HCT116 (cell line): ENCODE data around the gene CCDC14. TPM values are rescaled to one million over a fixed set of nuclear protein-coding genes. Genes with fewer than 3 reads are reported as not detected.

ENCODE experiments used
- ATAC-seq: fragments of 200-7000 bp; cut with Tn5 transposase; 2 replicates; pipeline ENCODE4 v1.9.1; 2020; ENCODE audit warnings: mild to moderate bottlenecking, moderate library complexity
- BruUV-seq: library from RNA; stranded (reverse); fragments of 400-500 nt; replicated peaks from 2 replicates; lab custom pipeline; 2021; lab: Mats Ljungman, UMichigan
- CTCF ChIA-PET: fragments of 300-600 bp; sonication (Branson Sonifier 250); formaldehyde crosslinking; loops from one replicate; lab custom pipeline; 2021; ENCODE audit warnings: antibody characterized with exemption; lab: Charles Lee
- POLR2A ChIA-PET: fragments of 300-600, 350-600 bp; sonication (Branson Sonifier 250); formaldehyde crosslinking; loops from one replicate; lab custom pipeline; 2021; ENCODE audit warnings: antibody characterized with exemption; lab: Charles Lee
- RAD21 ChIA-PET, 2 experiments: fragments of 300-600 bp; sonication (Branson Sonifier 250); formaldehyde crosslinking; loops; one replicate each; lab custom pipeline; 2023; ENCODE audit warnings: low total read pairs in 2 of 2; ENCODE audit not compliant: uncharacterized antibody in 2 of 2, unreplicated experiment in 2 of 2, low non-redundant PET in 1 of 2; lab: Charles Lee
- DNase-seq: peaks from one replicate; pipeline ENCODE4 v3.0.0-alpha.2; 2010; ENCODE audit warnings: low read depth, low spot score
- H2AFZ ChIP-seq: fragments of 200-600 bp; shearing (Covaris generic), sonication (generic); 2 replicates; pipeline ENCODE4 v1.6.1; 2017; ENCODE audit warnings: low read depth, mixed run types, mixed read lengths, antibody characterized with exemption, low read length; ENCODE audit not compliant: poor library complexity, severe bottlenecking
- H3K27ac ChIP-seq: 2 replicates; pipeline ENCODE4 v1.5.1; 2012; ENCODE audit warnings: low read depth, low read length
- H3K27me3 ChIP-seq: fragments of 200-600 bp; sonication (generic); 2 replicates; pipeline ENCODE4 v1.6.1; 2016; ENCODE audit warnings: mixed run types, low read length, mixed read lengths; ENCODE audit not compliant: insufficient read depth
- H3K36me3 ChIP-seq, 2 experiments: fragments of 200-500 bp in 1 of 2; fragments of 200-600 bp in 1 of 2; sonication (Bioruptor generic) in 1 of 2; sonication (generic) in 1 of 2; 2 replicates each; pipeline versions ENCODE4 v1.5.1 to v1.6.1; 2014 to 2016; ENCODE audit warnings: low read length in 2 of 2, inconsistent platforms in 1 of 2, mixed read lengths in 1 of 2, mixed run types in 1 of 2; ENCODE audit not compliant: insufficient read depth in 2 of 2, control insufficient read depth in 1 of 2
- H3K4me1 ChIP-seq, 2 experiments: fragments of 200-600 bp in 1 of 2; sonication (generic) in 1 of 2; 2 replicates each; pipeline versions ENCODE4 v1.5.1 to v1.6.1; 2012 to 2017; ENCODE audit warnings: low read length in 2 of 2, inconsistent platforms in 1 of 2, mild to moderate bottlenecking in 1 of 2, mixed read lengths in 1 of 2, mixed run types in 1 of 2, moderate library complexity in 1 of 2; ENCODE audit not compliant: insufficient read depth in 2 of 2, control insufficient read depth in 1 of 2
- H3K4me2 ChIP-seq: fragments of 200-600 bp; sonication (generic); 2 replicates; pipeline ENCODE4 v1.6.1; 2017; ENCODE audit warnings: mixed run types, low read length, mixed read lengths
- H3K4me3 ChIP-seq, 2 experiments: fragments of 200-600 bp in 1 of 2; sonication (generic) in 1 of 2; replicated peaks in 1 of 2; 2 replicates each; pipeline ENCODE4 v1.5.1; 2011 to 2016; ENCODE audit warnings: low read length in 2 of 2, control low read depth in 1 of 2, low read depth in 1 of 2, mild to moderate bottlenecking in 1 of 2, mixed read lengths in 1 of 2, mixed run types in 1 of 2
- H3K79me2 ChIP-seq: fragments of 200-600 bp; sonication (generic); 2 replicates; pipeline ENCODE4 v1.6.1; 2017; ENCODE audit warnings: mild to moderate bottlenecking, mixed run types, low read length, moderate library complexity, mixed read lengths; ENCODE audit not compliant: insufficient read depth
- H3K9ac ChIP-seq: fragments of 200-600 bp; sonication (generic); 2 replicates; pipeline ENCODE4 v1.6.1; 2016; ENCODE audit warnings: low read length, mixed read lengths
- H3K9me2 ChIP-seq: fragments of 200-600 bp; sonication (generic), shearing (Covaris generic); 2 replicates; pipeline ENCODE4 v1.6.1; 2017; ENCODE audit warnings: mixed run types, mild to moderate bottlenecking, moderate library complexity; ENCODE audit not compliant: insufficient read depth
- H3K9me3 ChIP-seq, 2 experiments: fragments of 200-500 bp in 1 of 2; fragments of 200-600 bp in 1 of 2; sonication (Bioruptor generic) in 1 of 2; sonication (generic) in 1 of 2; 2 replicates each; pipeline ENCODE4 v1.6.1; 2014 to 2017; ENCODE audit warnings: low read length in 2 of 2, mixed read lengths in 2 of 2, inconsistent platforms in 1 of 2, low read depth in 1 of 2, mild to moderate bottlenecking in 1 of 2, mixed run types in 1 of 2, moderate library complexity in 1 of 2; ENCODE audit not compliant: control insufficient read depth in 1 of 2, insufficient read depth in 1 of 2
- H4K20me1 ChIP-seq: fragments of 200-600 bp; sonication (generic), shearing (Covaris generic); 2 replicates; pipeline ENCODE4 v1.6.1; 2017; ENCODE audit warnings: mixed run types, mild to moderate bottlenecking, moderate library complexity; ENCODE audit not compliant: insufficient read depth
- RAD21 ChIP-seq: IDR thresholded peaks from 2 replicates; pipeline ENCODE4 v1.6.1; 2012; ENCODE audit warnings: low read depth, mild to moderate bottlenecking
- SP1 ChIP-seq: IDR thresholded peaks from 2 replicates; pipeline ENCODE4 v1.6.1; 2012; ENCODE audit warnings: low read depth
- ZFX ChIP-seq: fragments of 450-650 bp; IDR thresholded peaks from 2 replicates; pipeline ENCODE4 v1.6.1; 2017
- intact Hi-C: fragments of 100-400 bp; cut with micrococcal nuclease; formaldehyde crosslinking; loops from 2 replicates; pipeline ENCODE4 v1.10.0; 2022
- total RNA-seq: library from RNA; stranded (reverse); gene quantifications from one replicate; pipeline ENCODE4 v1.2.1, GENCODE V29; 2021; ENCODE audit not compliant: unreplicated experiment
- TF ChIP-seq, protein P1 (sequence below): IDR thresholded peaks from 2 replicates; pipeline ENCODE4 v1.6.1; 2012; ENCODE audit warnings: low read depth
- TF ChIP-seq, protein P2 (sequence below), 3 experiments: fragments of 200-600 bp in 1 of 3; sonication (generic) in 1 of 3; IDR thresholded peaks in 2 of 3; conservative IDR thresholded peaks in 1 of 3; 2 replicates each; pipeline ENCODE4 v1.5.1; 2012 to 2017; ENCODE audit warnings: low read depth in 2 of 3, low read length in 2 of 3, antibody characterized with exemption in 1 of 3, borderline replicate concordance in 1 of 3, control low read depth in 1 of 3, mild to moderate bottlenecking in 1 of 3, mixed read lengths in 1 of 3, mixed run types in 1 of 3, moderate library complexity in 1 of 3; ENCODE audit not compliant: insufficient read depth in 1 of 3

Gene CCDC14
- total RNA-seq, 1 experiment from 2014 or later, result 54.5 TPM

DNA sequence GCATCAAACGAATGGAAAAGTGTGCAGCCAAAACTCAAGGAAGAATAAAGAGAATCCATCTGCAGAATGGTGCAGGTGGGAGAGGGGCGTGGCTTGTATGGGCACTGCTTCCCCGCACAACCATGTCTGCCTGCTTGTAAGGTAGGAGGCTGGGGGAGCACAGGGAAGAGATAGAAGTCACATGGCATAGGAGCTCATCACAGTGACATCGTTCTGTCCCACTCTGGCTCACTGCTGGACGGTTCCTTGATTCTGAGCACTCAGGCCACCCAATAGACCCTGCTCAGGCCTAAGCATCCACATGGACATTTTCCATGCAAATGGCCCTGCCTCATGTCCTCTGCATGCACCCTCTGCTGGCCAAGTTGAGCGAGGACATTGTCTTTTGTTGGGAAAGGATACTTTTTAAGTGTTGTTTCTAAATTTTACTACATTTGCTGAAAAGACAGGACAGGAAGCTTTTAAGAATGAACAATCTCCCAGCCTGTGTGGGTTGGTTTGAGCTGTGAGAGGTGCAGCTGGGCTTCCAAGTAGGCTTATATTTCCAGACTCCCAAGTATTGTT is 79.9 kb downstream of the CCDC14 start:
- H3K36me3 ChIP-seq, result no peaks in the 10 kb centered on the region
- no peak overlapping the region for H3K4me2 ChIP-seq
- peak; percentile 39 for TF ChIP-seq RAD21
- TF ChIP-seq, protein P1, sequence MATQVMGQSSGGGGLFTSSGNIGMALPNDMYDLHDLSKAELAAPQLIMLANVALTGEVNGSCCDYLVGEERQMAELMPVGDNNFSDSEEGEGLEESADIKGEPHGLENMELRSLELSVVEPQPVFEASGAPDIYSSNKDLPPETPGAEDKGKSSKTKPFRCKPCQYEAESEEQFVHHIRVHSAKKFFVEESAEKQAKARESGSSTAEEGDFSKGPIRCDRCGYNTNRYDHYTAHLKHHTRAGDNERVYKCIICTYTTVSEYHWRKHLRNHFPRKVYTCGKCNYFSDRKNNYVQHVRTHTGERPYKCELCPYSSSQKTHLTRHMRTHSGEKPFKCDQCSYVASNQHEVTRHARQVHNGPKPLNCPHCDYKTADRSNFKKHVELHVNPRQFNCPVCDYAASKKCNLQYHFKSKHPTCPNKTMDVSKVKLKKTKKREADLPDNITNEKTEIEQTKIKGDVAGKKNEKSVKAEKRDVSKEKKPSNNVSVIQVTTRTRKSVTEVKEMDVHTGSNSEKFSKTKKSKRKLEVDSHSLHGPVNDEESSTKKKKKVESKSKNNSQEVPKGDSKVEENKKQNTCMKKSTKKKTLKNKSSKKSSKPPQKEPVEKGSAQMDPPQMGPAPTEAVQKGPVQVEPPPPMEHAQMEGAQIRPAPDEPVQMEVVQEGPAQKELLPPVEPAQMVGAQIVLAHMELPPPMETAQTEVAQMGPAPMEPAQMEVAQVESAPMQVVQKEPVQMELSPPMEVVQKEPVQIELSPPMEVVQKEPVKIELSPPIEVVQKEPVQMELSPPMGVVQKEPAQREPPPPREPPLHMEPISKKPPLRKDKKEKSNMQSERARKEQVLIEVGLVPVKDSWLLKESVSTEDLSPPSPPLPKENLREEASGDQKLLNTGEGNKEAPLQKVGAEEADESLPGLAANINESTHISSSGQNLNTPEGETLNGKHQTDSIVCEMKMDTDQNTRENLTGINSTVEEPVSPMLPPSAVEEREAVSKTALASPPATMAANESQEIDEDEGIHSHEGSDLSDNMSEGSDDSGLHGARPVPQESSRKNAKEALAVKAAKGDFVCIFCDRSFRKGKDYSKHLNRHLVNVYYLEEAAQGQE, result no peak
- no peak for TF ChIP-seq SP1
- TF ChIP-seq ZFX, result no peak
- TF ChIP-seq, protein P2, sequence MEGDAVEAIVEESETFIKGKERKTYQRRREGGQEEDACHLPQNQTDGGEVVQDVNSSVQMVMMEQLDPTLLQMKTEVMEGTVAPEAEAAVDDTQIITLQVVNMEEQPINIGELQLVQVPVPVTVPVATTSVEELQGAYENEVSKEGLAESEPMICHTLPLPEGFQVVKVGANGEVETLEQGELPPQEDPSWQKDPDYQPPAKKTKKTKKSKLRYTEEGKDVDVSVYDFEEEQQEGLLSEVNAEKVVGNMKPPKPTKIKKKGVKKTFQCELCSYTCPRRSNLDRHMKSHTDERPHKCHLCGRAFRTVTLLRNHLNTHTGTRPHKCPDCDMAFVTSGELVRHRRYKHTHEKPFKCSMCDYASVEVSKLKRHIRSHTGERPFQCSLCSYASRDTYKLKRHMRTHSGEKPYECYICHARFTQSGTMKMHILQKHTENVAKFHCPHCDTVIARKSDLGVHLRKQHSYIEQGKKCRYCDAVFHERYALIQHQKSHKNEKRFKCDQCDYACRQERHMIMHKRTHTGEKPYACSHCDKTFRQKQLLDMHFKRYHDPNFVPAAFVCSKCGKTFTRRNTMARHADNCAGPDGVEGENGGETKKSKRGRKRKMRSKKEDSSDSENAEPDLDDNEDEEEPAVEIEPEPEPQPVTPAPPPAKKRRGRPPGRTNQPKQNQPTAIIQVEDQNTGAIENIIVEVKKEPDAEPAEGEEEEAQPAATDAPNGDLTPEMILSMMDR (IDR thresholded peaks at IDR 0.05 in 2 of 3, conservative IDR thresholded peaks at IDR 0.05 in 1 of 3; ENCODE audit: borderline replicate concordance in 1 of 3, insufficient read depth in 1 of 3, low read depth in 2 of 3, low read length in 2 of 3), result peak; percentile 30 to 70 (median 70); a peak in 5 of 6 replicates
- TF ChIP-seq, all 23 proteins: peak for 2
- ChIA-PET RAD21 (no interaction called here), CTCF (no interaction called here), POLR2A (no interaction called here)
- DNase-seq (peak; percentile 15), ATAC-seq (no peak)
- Histone ChIP-seq H3K4me1 (peaks cover 2 to 11% of the 10 kb centered on the region in 2 experiments; a peak in 3 of 4 replicates), H3K79me2 (no peaks in the 10 kb centered on the region), H3K9me2 (no peaks in the 10 kb centered on the region), H3K9me3 (no peaks in the 10 kb centered on the region), H2AFZ (no peak overlapping the region), H3K4me3 (no peak overlapping the region), H3K27me3 (no peaks in the 10 kb centered on the region), H4K20me1 (no peaks in the 10 kb centered on the region), H3K9ac (no peak overlapping the region), H3K27ac (no peak overlapping the region)
- intact Hi-C loops, result no loop called here
- BruUV-seq, result no TSS peak
